GM12878 (cell line): ENCODE data around the gene DERA. TPM values are rescaled to one million over a fixed set of nuclear protein-coding genes. Genes with fewer than 3 reads are reported as not detected.
A peak's percentile ranks its signal among the peaks of the same experiment; 100 is the strongest.

Source experiments
- CBX3 ChIP-seq: fragments of 200-600 bp; sonication (generic); IDR thresholded peaks from 2 replicates; pipeline ENCODE4 v1.6.1; 2016; ENCODE audit warnings: low read depth, borderline replicate concordance
- CREB1 ChIP-seq: IDR thresholded peaks from 2 replicates; pipeline ENCODE4 v1.6.1; 2012; ENCODE audit warnings: low read depth, mild to moderate bottlenecking, inconsistent platforms
- DPF2 ChIP-seq: fragments of 450-650 bp; IDR thresholded peaks from 2 replicates; pipeline ENCODE4 v1.6.1; 2017; ENCODE audit warnings: mild to moderate bottlenecking
- FOS ChIP-seq: IDR thresholded peaks from 3 replicates; pipeline ENCODE4 v1.6.1; 2011; ENCODE audit warnings: borderline replicate concordance; ENCODE audit not compliant: insufficient read length; ENCODE audit errors: extremely low read depth
- IRF5 ChIP-seq: fragments of 450-650 bp; IDR thresholded peaks from 2 replicates; pipeline ENCODE4 v1.6.1; 2017; ENCODE audit warnings: borderline replicate concordance
- NR2F1 ChIP-seq: fragments of 450-650 bp; conservative IDR thresholded peaks from 2 replicates; pipeline ENCODE4 v1.6.1; 2017; ENCODE audit warnings: mild to moderate bottlenecking
- RB1 ChIP-seq: fragments of 450-650 bp; formaldehyde crosslinking; IDR thresholded peaks from 2 replicates; pipeline ENCODE4 v1.6.1; 2017; ENCODE audit warnings: mild to moderate bottlenecking, borderline replicate concordance
- SIN3A ChIP-seq: IDR thresholded peaks from 2 replicates; pipeline ENCODE4 v1.6.1; 2012; ENCODE audit warnings: low read depth, low read length, improper control_type of control experiment
- SMAD1 ChIP-seq: fragments of 450-650 bp; IDR thresholded peaks from 2 replicates; pipeline ENCODE4 v1.6.1; 2018; ENCODE audit warnings: mild to moderate bottlenecking, low read depth; ENCODE audit not compliant: partially characterized antibody
- TAF1 ChIP-seq: IDR thresholded peaks from 2 replicates; pipeline ENCODE4 v1.6.1; 2011; ENCODE audit warnings: mild to moderate bottlenecking, low read depth, low read length, borderline replicate concordance
- YBX1 ChIP-seq: fragments of 450-650 bp; IDR thresholded peaks from 2 replicates; pipeline ENCODE4 v1.6.1; 2016; ENCODE audit warnings: antibody characterized with exemption
- ZBTB11 ChIP-seq: fragments of 450-650 bp; formaldehyde crosslinking; IDR thresholded peaks from 2 replicates; pipeline ENCODE4 v1.5.0; 2022; ENCODE audit warnings: mild to moderate bottlenecking, missing genetic modification characterization
- ZNF24 ChIP-seq: fragments of 450-650 bp; IDR thresholded peaks from 2 replicates; pipeline ENCODE4 v1.6.1; 2017; ENCODE audit warnings: antibody characterized with exemption, mild to moderate bottlenecking
- ZNF592 ChIP-seq: fragments of 450-650 bp; IDR thresholded peaks from 2 replicates; pipeline ENCODE4 v1.6.1; 2017; ENCODE audit warnings: mild to moderate bottlenecking, moderate library complexity
- ZNF687 ChIP-seq: fragments of 450-650 bp; IDR thresholded peaks from 2 replicates; pipeline ENCODE4 v1.6.1; 2017; ENCODE audit warnings: mild to moderate bottlenecking, moderate library complexity
- polyA plus RNA-seq, 11 experiments: library from polyadenylated mRNA; depleted of rRNA in 4 of 11; unstranded in 6 of 11; stranded (reverse) in 5 of 11; fragments of >200 nt; fragmentation: Nextera tagmentation in 4 of 11; fragmentation: Illumina TruSeq in 1 of 11; extraction: Ambion mirVana in 4 of 11; extraction: Trizol in 1 of 11; gene quantifications; 1 replicate in 1 of 11; 2 replicates in 10 of 11; pipeline versions ENCODE4 v1.2.1 to v1.2.3, GENCODE V29; 2011 to 2016; ENCODE audit warnings: inconsistent platforms in 2 of 11, missing spikeins in 2 of 11, low read depth in 1 of 11
- total RNA-seq, 4 experiments: library from RNA; depleted of rRNA in 3 of 4; stranded (reverse); fragments of >200 nt in 3 of 4; fragmentation: Illumina TruSeq in 1 of 4; extraction: Trizol in 1 of 4; gene quantifications; 2 replicates each; pipeline versions ENCODE4 v1.2.1 to v1.2.3, GENCODE V29; 2013 to 2021

The DERA gene
- total and polyA plus RNA-seq, 10 of the 15 experiments (the other 5 are each of a cell fraction or from before 2014, with no cell fraction given), result 34.9 to 97.1 (median 40.8) TPM

- TF ChIP-seq FOS (no peak), TAF1 (no peak), YBX1 (peak; percentile 95), SIN3A (no peak), ZNF687 (peak; percentile 94), SMAD1 (peak; percentile 54), ZBTB11 (CRISPR knock-in tag) (no peak), CREB1 (no peak), NR2F1 (peak; percentile 98), RB1 (peak; percentile 47; the same call in 1 of the 2 replicates), DPF2 (no peak), ZNF24 (no peak), IRF5 (no peak), ZNF592 (no peak), CBX3 (no peak)
Measured at GRCh38 chr12:15931590-15932053, 20.5 kb downstream of the DERA start (continued).
